DOHH2 (cell line): ENCODE measurements around the gene CFAP57.

Source experiments
- H3F3A ChIP-seq: fragments of 200-600 bp; sonication (generic), shearing (Covaris generic); 2 replicates; pipeline ENCODE4 v1.6.0; 2016; ENCODE audit warnings: antibody characterized with exemption, mild to moderate bottlenecking; ENCODE audit not compliant: control insufficient read depth, insufficient read depth
- H3K27ac ChIP-seq: fragments of 200-600 bp; sonication (generic); 2 replicates; pipeline ENCODE4 v1.5.1; 2014; ENCODE audit warnings: low read depth, mild to moderate bottlenecking, low read length, moderate library complexity
- H3K27me3 ChIP-seq: fragments of 200-600 bp; sonication (generic); 2 replicates; pipeline ENCODE4 v1.6.1; 2014; ENCODE audit warnings: mild to moderate bottlenecking, low read length, mixed read lengths; ENCODE audit not compliant: control insufficient read depth
- H3K36me3 ChIP-seq: fragments of 200-600 bp; sonication (generic); 2 replicates; pipeline ENCODE4 v1.6.1; 2014; ENCODE audit warnings: mild to moderate bottlenecking, low read length, moderate library complexity, mixed read lengths; ENCODE audit not compliant: control insufficient read depth
- H3K4me1 ChIP-seq: fragments of 200-600 bp; sonication (generic); 2 replicates; pipeline ENCODE4 v1.6.1; 2014; ENCODE audit warnings: mild to moderate bottlenecking, low read length, mixed read lengths; ENCODE audit not compliant: control insufficient read depth
- H3K4me2 ChIP-seq: fragments of 200-600 bp; sonication (generic); 2 replicates; pipeline ENCODE4 v1.6.0; 2014; ENCODE audit warnings: mild to moderate bottlenecking, low read length, moderate library complexity
- H3K4me3 ChIP-seq: fragments of 200-600 bp; sonication (generic); 2 replicates; pipeline ENCODE4 v1.5.1; 2014; ENCODE audit warnings: mild to moderate bottlenecking, low read length, mixed read lengths
- H3K79me2 ChIP-seq: fragments of 200-600 bp; sonication (generic); 2 replicates; pipeline ENCODE4 v1.6.1; 2014; ENCODE audit warnings: mild to moderate bottlenecking, low read length, mixed read lengths; ENCODE audit not compliant: control insufficient read depth
- H3K9me2 ChIP-seq: fragments of 200-600 bp; sonication (generic); replicated peaks from 2 replicates; pipeline ENCODE4 v1.6.1; 2014; ENCODE audit warnings: mild to moderate bottlenecking, low read length, mixed read lengths; ENCODE audit not compliant: control insufficient read depth
- H3K9me3 ChIP-seq: fragments of 200-600 bp; sonication (generic); 2 replicates; pipeline ENCODE4 v1.6.1; 2014; ENCODE audit warnings: antibody characterized with exemption, low read length, mixed read lengths; ENCODE audit not compliant: control insufficient read depth, insufficient read depth
- H4K20me1 ChIP-seq: fragments of 200-600 bp; sonication (generic); 2 replicates; pipeline ENCODE4 v1.6.0; 2014; ENCODE audit warnings: low read depth, mild to moderate bottlenecking, antibody characterized with exemption, low read length, moderate library complexity; ENCODE audit not compliant: control insufficient read depth, insufficient read depth
- EZH2phosphoT487 ChIP-seq: fragments of 200-600 bp; sonication (generic); IDR thresholded peaks from 2 replicates; pipeline ENCODE4 v1.6.1; 2017; ENCODE audit warnings: borderline replicate concordance, mild to moderate bottlenecking, antibody characterized with exemption, low read length, moderate library complexity, mixed read lengths
- TF ChIP-seq, protein P1 (sequence below): fragments of 200-600 bp; sonication (generic); IDR thresholded peaks from one replicate; pipeline ENCODE4 v1.5.1; 2014; ENCODE audit warnings: antibody characterized with exemption, mild to moderate bottlenecking, low read depth, low read length; ENCODE audit not compliant: poor library complexity, severe bottlenecking

Gene CFAP57

GRCh38 chr1:43188106-43188505 is 16.0 kb downstream of the CFAP57 start:
- Histone ChIP-seq H3F3A (no peaks in the 10 kb centered on the region), H4K20me1 (no peaks in the 10 kb centered on the region), H3K9me2 (no peaks in the 10 kb centered on the region), H3K4me2 (no peak overlapping the region), H3K4me1 (no peaks in the 10 kb centered on the region), H3K9me3 (no peaks in the 10 kb centered on the region), H3K27ac (no peak overlapping the region), H3K4me3 (no peak overlapping the region), H3K79me2 (no peaks in the 10 kb centered on the region), H3K27me3 (peaks cover 2% of the 10 kb centered on the region; the same call in 1 of the 2 replicates), H3K36me3 (no peaks in the 10 kb centered on the region)
- no peak for TF ChIP-seq EZH2phosphoT487
- TF ChIP-seq, protein P1, sequence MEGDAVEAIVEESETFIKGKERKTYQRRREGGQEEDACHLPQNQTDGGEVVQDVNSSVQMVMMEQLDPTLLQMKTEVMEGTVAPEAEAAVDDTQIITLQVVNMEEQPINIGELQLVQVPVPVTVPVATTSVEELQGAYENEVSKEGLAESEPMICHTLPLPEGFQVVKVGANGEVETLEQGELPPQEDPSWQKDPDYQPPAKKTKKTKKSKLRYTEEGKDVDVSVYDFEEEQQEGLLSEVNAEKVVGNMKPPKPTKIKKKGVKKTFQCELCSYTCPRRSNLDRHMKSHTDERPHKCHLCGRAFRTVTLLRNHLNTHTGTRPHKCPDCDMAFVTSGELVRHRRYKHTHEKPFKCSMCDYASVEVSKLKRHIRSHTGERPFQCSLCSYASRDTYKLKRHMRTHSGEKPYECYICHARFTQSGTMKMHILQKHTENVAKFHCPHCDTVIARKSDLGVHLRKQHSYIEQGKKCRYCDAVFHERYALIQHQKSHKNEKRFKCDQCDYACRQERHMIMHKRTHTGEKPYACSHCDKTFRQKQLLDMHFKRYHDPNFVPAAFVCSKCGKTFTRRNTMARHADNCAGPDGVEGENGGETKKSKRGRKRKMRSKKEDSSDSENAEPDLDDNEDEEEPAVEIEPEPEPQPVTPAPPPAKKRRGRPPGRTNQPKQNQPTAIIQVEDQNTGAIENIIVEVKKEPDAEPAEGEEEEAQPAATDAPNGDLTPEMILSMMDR: no peak

GRCh38 chr1:43194509-43194908 is 22.4 kb downstream of the CFAP57 start:
- no peak overlapping the region for H3K27ac ChIP-seq
- H3K79me2 ChIP-seq: no peaks in the 10 kb centered on the region
- TF ChIP-seq, protein P1: no peak
- TF ChIP-seq EZH2phosphoT487: no peak
- H3K4me3 ChIP-seq: no peak overlapping the region
- no peaks in the 10 kb centered on the region for H3K9me2 ChIP-seq
- no peak overlapping the region for H3K4me2 ChIP-seq
- H3K9me3 ChIP-seq: peaks cover 8% of the 10 kb centered on the region; the same call in 1 of the 2 replicates
- H4K20me1 ChIP-seq: no peaks in the 10 kb centered on the region
- no peaks in the 10 kb centered on the region for H3F3A ChIP-seq
- no peaks in the 10 kb centered on the region for H3K36me3 ChIP-seq
- no peaks in the 10 kb centered on the region for H3K4me1 ChIP-seq
- peaks cover 17% of the 10 kb centered on the region for H3K27me3 ChIP-seq

DNA sequence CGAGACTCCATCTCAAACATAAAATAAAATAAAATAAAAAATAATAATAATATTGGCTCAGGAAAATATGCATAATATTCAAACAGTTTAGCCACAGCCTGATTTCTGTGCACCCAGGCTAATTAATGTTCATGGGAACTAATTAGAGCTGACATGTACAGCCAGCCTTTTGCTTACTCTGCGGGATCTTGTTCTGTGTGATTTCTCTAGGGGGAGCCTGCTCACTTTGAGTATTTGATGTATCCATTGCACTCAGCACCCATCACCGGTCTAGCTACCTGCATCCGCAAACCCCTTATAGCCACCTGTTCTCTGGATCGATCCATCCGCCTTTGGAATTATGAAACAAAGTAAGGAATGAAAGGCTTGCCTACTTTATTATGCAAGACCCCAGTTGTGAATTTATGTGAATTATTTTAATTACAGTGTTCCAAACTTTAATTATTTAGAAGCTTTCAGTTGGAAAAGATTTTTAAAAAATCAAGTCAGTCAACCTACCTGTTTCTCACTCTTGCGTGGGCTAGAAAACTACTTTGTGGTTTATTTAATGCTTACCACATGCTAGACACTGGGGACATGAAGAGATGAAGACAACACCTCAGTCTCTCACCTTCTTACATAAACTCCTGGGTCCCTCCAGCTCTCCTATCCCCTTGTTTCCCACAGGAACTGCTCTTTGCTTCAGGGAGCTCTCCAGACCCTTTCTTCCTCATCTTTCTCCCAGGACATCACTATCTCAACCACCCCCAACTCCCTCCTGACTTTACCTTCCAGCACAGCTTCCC is 25.4 kb downstream of the CFAP57 start:
- H3K9me3 ChIP-seq: peaks cover 8% of the 10 kb centered on the region; the same call in 1 of the 2 replicates
- H3K27ac ChIP-seq: no peak overlapping the region
- H3K9me2 ChIP-seq: no peaks in the 10 kb centered on the region
- no peaks in the 10 kb centered on the region for H3F3A ChIP-seq
- no peaks in the 10 kb centered on the region for H4K20me1 ChIP-seq
- no peaks in the 10 kb centered on the region for H3K79me2 ChIP-seq
- H3K4me1 ChIP-seq: no peaks in the 10 kb centered on the region
- H3K4me3 ChIP-seq: no peak overlapping the region
- H3K27me3 ChIP-seq: peaks cover 17% of the 10 kb centered on the region
- TF ChIP-seq, protein P1: no peak
- no peak for TF ChIP-seq EZH2phosphoT487
- no peak overlapping the region for H3K4me2 ChIP-seq
- no peaks in the 10 kb centered on the region for H3K36me3 ChIP-seq
